GM18858 (cell line): ENCODE data around the gene SLC4A5.
"Not testable (repeated sequence)": the region's sequence is repeated elsewhere in the genome, so short reads cannot be mapped to it uniquely, and the experiment has no call there.

ENCODE experiments used
- ATAC-seq: cut with Tn5 transposase; IDR thresholded peaks from one replicate; pipeline ENCODE4 v1.9.1; 2021; ENCODE audit not compliant: unreplicated experiment

The SLC4A5 gene

DNA sequence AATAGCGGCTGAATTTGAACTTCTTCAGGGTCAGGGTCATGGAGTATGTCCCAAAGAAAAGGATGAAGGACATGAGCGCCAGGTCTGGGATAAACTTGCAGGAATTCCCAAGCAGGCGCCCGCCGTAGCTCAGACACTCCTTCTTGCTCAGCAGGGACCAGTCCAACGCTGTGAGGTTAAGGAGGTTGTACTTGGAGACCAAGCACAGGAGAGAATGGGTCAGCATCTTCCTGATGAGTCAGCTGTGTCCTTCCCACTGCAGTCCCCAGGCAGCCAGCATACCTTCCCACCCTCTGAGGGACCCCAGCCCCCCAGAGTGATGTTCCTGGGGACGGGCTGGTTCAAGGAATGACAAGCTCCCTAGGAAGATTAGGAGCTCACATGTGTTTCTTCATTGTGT lies 103.9 kb downstream of the SLC4A5 start:
- ATAC-seq: no peak

- no peak for ATAC-seq
These were observed 104.3 kb downstream of the SLC4A5 start for GRCh38 chr2:74238879-74239278.

DNA sequence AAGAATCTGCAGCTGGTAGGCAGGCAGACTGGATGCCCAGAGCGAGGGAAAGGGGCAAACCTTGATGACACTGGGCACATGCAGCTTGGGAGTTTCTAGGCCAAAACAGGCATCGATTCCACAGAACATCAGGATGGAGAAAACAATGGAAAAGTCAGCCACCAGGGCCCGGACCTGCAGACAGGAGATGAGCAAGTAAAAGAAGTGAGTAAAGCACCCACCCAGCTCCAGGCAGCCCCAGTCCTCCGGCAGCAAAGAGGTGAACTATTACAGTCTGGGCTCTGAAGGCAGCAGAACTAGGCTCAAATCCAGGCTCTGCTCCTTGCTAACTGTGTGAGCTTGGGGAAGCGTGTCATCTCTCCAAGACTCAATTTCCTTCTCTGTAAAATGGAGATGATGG lies 108.2 kb downstream of the SLC4A5 start:
- ATAC-seq: no peak

DNA sequence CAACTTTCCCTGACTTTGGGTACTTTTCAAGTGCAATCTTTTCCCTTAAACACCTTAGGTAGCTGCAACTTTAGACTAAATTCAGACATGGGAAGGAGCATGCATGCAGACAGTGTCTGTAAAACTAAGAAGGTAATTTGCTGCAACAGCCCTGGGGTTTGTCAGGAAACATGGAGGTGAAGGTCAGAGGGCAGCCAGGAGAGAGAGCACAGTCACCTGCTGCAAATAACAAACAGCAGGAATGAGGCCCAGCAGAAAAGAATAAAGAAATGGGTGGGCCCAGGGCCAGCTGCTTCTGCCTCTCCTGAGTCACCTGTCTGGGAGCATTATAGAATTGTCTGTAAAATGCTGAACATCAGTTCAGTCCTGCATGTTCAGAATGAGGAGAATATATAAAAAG lies 109.6 kb downstream of the SLC4A5 start:
- no peak for ATAC-seq

- ATAC-seq: no peak
These were observed 110.8 kb downstream of the SLC4A5 start for GRCh38 chr2:74232426-74232825.

DNA sequence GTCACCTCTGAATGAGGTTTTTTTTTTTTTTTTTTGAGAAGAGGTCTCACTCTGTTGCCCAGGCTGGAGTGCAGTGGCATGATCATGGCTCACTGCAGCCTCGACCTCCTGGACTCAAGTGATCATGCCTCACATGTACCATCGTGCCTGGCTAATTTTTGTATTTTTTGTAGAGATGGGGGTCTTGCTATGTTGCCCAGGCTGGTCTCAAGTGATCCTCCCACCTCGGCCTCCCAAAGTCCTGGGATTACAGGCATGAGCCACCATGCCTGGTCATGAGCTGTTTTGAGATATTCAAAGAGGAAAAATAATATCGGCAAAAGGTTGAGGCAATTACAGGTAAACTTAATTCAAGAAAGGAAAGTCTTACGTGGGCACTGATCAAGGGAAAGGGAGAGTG lies 113.4 kb downstream of the SLC4A5 start:
- not testable (repeated sequence) for ATAC-seq

DNA sequence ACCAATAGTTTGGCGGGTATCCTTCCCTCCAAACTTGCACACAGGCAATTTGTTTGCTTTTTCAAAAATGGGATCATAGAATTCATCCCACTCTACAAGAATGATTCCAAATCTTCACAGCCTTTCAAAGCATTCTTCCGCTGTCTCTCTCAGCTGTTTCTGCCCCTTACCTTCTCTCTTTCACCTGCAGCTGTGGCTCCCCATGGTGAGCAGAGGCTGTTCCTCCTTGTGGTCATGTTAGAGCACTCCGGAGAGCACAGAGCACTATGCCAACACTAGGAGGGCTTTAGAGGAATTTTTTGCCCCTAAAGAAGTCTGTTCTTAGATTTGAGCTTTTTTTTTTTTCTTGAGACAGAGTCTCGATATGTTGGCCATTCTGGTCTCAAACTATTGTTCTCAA lies 114.4 kb downstream of the SLC4A5 start:
- no peak for ATAC-seq

DNA sequence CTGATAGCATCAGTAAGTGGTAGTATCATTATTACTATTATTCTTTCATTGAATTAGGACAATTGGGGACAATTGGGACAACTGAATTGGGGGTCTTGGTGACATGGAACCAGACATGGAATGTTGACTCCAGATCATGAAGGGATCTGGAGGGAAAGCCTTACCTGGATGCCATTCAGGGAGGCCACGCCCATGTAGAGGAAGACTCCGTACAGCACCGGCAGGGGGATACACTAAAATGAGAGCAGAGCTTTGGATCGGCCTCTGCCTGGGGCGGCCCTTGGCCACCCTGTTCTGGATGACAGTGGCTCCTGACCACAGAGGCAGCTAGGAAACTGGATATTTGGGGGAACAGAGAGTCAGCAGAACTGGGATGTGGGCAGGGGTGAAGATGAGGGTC lies 115.6 kb downstream of the SLC4A5 start:
- ATAC-seq: no peak

DNA sequence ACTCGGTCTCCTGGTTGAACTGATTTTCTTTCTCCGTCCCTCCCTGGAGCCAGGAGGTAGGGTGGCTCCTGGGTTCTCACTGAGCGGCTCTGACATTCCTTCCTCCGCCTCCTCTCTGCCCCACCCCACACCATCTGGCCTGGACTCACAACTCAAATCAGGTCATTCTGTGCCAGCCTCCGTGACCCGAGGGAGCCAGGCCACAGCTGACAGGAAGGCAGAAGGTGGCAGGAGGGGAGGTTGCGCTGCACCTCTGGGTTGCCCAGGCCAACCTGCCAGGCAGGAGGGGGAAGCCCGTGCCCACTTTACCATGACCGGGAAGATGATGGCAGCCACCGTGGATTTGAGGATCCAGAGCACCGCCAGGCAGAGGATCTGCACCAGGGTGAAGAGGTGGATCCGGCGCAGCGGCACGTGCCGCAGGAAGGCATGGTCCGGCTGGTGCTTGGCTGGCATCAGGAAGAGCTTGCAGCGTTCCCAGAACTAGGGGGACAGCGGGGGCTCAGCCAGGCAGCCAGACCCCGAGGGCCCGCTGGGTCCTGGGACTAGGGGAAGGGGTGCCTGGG lies 116.5 kb downstream of the SLC4A5 start:
- ATAC-seq: no peak

- no peak for ATAC-seq
These were observed 117.3 kb downstream of the SLC4A5 start for GRCh38 chr2:74225698-74226459.

GRCh38 chr2:74223941-74224770 lies 119.1 kb downstream of the SLC4A5 start:
- ATAC-seq: no peak

DNA sequence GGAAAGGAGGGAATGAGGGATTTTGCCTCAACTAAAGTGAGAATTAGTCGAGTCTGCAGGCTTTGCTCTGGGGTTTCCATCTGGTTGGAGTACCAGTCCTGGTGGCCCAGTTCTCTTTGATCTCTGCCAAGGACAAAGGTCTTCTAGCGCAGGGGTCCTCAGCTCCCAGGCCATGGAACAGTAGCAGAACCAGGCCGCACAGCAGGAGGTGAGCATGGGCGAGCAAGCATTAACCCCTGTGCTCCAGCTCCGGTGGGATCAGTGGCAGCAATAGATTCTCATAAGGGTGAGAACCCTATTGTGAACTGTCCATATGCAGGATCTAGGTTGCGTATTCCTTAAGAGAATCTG lies 120.9 kb downstream of the SLC4A5 start:
- no peak for ATAC-seq

- ATAC-seq: no peak
These were observed 121.5 kb downstream of the SLC4A5 start for GRCh38 chr2:74221604-74222299.

- ATAC-seq: no peak
These were observed 122.1 kb downstream of the SLC4A5 start for GRCh38 chr2:74221091-74221490.

GRCh38 chr2:74219846-74220486 lies 123.2 kb downstream of the SLC4A5 start:
- no peak for ATAC-seq

GRCh38 chr2:74216642-74217041 lies 126.6 kb downstream of the SLC4A5 start:
- no peak for ATAC-seq

- not testable (repeated sequence) for ATAC-seq
These were observed 127.4 kb downstream of the SLC4A5 start for GRCh38 chr2:74215771-74216170.

GRCh38 chr2:74212702-74213410 lies 130.4 kb downstream of the SLC4A5 start:
- no peak for ATAC-seq

DNA sequence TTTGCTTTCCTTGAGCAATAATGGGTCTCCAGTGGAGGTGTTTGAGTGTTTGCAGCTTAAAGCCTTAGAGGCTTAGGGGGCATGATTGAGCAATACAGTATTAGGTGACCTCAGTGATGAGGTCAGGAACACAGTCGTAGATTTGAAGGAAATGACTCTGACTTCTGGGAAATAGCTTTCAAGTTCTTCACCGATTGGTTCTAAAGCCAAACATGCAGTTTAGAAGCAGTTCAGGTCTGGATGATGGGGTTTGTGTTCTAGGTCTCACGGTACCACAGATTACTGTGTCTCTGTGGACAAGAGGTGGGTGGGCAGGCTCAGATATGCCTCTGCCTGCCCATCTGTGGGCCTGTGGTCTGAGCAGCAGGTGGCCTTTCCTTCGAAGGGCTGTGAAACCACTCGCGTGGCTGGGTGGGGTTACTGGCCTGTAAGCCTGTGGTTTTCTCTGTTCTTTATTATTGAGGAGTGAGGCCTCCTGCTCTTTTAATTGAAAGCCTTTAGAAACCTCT lies 137.0 kb downstream of the SLC4A5 start:
- ATAC-seq: peak; percentile 61

GRCh38 chr2:74205596-74205995 lies 137.6 kb downstream of the SLC4A5 start:
- ATAC-seq: no peak
